NAMALWA (cell line): ENCODE measurements around the gene PDE10A.
A peak's percentile ranks its signal among the peaks of the same experiment; 100 is the strongest.
"Not testable (repeated sequence)": the region's sequence is repeated elsewhere in the genome, so short reads cannot be mapped to it uniquely, and the experiment has no call there.

Source experiments
- DNase-seq: peaks from one replicate; pipeline ENCODE4 v3.0.0-alpha.2; 2015; ENCODE audit warnings: low spot score

Gene PDE10A

DNA sequence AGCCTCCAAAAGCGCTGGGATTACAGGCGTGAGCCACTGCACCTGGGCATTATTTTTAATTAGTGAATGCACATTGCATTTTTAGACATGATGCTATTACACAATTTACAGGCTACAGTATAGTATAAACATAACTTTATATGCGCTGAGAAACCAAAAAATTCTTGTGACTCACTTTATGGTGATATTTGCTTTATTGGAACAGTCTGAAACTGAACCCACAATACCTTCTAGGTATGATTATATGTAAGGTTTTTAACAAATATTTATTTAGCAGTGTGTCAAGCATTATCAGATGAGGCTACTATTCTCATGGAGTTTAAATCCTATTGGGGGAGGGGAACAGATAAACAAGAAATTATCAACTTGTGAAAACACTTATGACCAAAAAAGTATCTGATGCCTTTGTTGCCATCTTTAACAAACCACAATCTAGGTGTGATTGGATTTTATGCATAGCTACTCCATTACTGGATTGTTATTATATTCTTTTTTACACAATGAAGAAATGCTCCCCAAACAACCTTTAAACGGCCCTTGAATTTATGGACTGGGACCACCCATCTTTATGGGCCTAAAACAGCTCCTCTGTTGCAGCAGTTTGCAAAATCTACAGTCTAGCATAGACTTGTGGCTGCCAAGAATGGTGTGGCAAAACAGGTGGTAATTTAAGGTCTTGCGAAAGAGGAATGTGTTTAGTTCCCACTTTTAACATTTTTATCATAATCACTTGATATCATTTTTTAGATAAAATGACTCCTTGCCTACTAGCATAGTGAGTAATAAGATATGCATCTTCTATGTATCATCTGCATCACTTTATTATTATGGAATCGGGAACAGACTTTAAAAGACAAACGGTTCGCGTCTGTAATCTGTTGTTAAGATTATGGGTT is 194.5 kb downstream of the PDE10A start:
- no peak for DNase-seq

DNA sequence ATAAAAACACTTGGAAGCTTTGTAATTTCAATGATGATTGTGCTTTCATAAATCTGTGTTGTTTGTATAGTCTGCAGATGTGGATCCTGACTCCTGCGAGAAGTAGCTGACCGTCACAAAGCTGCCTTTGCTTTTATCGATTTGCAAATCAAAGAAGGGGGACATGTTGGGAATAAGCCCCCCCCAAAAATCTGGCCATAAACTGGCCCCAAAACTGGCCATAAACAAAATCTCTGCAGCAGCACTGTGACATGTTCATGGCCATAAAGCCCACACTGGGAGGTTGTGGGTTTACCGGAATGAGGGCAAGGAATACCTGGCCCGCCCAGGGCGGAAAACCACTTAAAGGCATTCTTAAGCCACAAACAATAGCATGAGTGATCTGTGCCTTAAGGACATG is 199.5 kb downstream of the PDE10A start:
- not testable (repeated sequence) for DNase-seq

DNA sequence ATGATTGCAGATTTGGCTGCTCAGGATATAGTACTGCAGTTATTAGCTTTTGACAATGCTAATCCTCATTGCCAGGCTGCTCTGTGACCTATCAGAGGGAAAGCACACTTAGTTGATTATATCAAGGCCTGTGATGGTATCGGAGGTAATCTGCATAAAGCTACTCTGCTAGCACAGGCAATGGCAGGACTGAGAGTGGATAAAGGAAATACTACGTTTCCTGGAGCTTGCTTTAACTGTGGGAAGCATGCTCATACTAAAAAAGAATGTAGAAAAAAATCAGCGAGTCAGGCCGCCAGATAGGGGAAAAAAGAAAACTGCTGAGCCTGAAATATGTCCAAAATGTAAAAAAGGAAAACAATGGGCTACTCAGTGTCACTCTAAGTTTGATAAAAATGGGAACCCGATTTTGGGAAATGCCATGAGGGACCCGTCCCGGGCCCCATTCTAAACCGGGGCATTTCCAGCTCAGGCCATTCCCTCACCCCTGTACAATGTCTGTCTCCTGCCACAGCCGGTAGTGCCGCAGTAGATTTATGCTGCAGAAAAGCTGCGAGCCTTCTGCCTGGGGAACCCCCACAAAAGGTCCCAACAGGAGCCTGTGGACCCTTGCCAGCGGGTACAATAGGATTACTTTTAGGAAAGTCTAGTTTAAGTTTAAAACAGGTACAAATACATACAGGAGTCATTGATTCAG is 203.3 kb downstream of the PDE10A start:
- DNase-seq, result not testable (repeated sequence)

DNA sequence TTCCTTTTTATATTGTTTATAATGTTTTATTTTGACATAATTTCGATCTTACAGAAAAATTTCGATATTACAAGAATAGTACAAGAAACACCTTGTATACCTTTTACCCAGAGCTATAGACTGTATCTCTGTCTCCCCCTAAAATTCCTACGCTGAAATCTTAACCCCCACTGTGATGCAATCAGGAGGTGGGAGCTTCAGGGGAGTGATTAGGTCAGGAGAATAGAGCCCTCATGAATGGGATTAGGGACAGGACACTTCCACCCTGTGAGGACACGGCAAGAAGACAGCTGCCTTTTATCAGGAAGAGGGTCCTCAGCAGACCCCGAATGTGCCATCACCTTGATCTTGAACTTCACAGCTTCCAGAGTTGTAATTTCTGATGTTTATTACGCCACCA is 204.9 kb downstream of the PDE10A start:
- no peak for DNase-seq

DNA sequence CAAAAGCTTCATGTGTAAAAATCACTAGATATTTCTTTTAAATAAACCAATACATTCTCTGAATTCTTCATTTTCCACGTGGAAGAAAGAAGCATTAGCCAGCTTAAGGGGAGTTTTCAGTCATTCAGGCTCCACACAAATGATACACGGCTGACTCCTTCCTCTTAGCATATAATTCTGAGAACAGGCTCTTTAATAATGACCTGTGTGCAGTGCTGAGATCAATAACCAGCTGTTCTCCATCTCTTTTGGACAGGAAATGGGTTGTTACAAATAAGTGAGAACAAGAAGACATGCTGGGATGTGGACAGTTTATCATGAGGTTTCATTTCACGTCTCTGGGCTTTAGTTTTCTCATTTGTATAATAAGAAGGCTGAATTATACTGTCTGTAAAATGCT is 206.8 kb downstream of the PDE10A start:
- DNase-seq, result no peak

DNA sequence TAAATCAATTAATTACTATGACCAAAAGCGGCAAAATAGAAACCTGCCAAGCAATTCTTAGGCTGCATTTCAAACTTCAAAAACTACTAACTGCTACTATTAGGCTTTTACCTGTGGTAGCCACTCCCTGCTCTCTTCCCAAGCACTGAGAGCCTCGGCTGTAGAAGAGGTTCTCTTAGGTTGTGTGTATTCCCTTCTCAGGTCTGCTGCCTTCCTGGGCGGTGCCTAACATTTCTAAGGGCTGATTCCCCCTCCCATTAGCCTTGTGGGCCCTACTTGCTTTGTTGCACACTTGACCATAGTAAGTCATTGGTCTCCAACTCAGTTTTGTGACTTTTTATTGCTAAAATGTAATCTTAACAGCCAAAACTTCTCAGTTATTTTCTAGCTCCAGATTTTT is 207.6 kb downstream of the PDE10A start:
- DNase-seq, result no peak

DNA sequence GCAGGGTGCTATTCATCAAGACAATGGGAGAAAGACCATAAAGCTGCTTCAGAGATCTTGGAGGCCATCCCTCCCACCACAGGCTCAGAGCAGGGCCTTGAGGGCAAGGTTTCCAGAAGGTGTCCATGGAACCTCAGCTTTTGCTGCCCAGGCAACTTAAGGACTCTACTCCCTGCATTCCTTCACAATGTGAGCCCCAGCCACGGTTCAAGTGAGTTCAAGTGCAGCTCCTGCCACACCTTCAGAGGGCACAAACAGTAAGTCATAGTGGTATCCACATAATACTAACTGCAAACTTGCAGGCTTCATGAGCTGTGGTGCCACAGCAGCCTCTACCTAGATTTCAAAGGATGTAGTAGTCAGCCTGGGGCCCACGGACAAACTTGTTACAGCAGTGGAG is 209.6 kb downstream of the PDE10A start:
- DNase-seq, result no peak

DNA sequence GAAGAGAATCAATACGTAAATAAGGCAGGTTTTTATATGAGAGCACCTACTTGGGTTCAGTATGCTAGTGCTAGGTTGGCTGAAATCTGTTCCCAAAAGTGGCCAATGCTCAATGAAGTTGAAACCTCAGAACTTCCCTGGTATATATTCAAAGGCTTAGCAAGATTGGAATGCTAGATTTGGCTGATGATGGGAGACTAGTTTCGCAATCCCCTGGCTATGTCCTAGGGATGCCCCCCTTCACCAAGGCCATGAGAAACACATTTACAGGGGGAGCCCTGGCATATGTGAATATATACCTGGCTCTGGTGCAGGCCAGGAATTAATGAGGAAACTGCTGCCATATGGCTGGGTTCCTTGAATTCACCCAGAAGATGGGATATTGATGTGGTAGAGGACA is 211.2 kb downstream of the PDE10A start:
- DNase-seq, result no peak

DNA sequence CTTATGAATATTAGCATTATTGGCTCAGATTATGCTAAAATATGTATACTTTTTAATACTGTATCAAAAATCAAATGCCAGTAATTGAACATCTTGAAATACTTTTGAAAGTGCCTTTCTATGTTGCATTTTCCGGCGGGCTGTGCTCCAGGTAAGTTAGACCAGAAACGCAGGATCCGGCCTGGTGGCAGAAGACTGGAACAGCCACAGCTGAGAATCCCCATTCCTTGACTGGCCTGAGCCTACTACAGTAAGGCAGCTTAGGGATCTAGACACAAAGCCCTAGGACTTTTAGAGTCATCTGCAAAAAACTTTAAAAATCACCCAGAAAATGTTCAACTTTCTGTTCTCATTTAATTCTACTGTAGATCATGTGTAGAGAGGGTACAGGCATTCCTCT is 214.8 kb downstream of the PDE10A start:
- DNase-seq, result no peak

DNA sequence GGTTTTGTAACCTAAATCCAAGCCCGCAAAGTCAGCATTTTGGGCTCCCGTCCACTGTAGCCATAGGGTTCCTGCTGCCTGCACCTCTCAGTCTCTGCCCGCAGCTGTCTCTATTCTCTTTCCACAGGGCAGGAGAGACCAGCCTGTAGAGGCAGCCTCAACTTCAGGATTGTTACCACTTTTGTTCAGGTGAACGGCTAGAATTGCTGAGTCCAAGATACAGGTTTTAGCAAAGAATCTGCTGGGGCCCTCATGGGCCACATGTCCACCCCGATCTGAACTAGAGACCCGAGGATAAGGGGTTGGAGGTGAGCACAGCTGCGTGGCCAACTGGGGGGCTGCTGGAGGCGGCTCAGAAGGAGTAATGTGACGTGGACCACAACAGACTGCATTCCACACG is 215.9 kb downstream of the PDE10A start:
- DNase-seq, result no peak

DNA sequence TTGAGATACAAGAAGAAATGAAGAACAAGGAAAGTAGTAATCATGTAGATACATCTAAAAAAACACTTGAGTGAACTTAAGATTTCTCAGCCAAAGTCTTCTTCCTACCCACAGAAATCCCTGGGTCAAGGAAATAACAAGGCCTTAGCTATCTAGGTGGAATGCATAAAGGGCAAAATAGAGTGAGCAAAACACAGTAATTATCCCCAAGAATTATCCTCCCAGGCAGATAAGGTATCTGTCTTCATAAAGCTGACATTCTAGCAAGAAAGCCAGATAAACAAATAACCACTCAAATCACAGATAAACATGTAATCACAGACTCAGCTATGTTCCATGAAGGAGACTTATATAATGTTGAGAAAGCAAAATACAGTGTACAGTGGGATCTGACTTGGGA is 216.7 kb downstream of the PDE10A start:
- DNase-seq, result no peak

DNA sequence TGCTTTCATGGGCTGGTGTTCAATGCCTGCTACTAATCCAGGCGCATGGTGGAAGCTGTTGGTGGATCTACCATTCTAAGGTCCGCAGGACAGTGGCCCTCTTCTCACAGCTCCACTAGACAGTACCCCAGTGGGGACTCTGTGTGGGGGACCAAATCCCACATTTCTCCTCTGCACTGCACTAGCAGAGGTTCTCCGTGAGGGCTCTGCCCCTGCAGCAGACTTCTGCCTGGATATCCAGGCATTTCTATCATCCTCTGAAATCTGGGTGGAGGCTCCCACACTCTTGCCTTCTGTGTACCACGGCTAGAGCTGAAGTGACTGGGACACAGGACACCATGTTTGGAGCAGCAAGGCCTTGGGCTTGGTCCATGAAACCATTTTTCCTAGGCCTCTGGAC is 219.6 kb downstream of the PDE10A start:
- no peak for DNase-seq

DNA sequence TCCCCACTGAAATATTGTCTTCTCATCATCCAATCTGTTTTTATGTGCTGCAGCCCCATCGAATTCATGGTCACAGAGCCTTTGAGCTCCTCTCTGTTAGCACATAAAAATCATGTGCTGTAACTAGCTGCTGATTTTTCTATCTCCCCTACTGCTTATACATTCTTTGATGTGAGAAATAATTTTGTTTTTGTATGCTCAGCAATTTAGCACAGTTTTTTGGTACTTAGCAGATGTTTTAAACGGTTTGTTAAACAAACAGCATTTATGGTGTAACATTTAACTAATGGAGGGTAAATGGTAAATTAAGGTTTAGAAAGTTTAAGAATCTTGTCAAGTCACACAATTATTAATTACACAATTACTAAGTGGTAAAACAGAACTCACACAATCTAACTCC is 221.9 kb downstream of the PDE10A start:
- DNase-seq, result no peak

DNA sequence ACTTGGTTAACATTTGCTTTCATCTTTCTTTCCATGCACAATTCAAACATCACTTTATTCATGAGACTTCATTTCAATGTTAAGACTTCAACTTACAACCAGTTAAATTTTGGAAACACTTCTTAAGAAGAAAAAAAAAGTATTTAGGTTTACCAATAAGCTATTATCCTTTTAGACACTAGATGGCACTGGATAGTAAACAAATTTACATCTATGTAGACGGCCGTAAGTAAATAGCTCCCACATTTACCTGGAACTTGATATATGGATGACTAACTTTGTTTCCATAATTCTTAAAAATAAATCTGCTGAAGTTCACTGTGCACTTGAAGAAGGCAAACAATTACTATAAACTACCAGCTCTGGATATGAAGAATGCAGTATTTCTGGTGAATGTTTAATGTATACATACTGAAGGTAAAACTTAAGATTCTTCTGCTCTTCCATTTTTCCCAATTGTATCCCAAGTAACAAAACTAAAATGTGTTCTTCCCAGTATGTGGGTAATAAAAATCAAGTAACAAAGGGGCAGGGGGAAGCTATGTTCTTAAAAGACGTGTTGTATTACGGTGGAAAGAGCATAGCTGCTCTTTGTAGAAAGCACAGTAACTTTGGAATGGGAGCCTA is 223.0 kb downstream of the PDE10A start:
- DNase-seq, result peak; percentile 43

DNA sequence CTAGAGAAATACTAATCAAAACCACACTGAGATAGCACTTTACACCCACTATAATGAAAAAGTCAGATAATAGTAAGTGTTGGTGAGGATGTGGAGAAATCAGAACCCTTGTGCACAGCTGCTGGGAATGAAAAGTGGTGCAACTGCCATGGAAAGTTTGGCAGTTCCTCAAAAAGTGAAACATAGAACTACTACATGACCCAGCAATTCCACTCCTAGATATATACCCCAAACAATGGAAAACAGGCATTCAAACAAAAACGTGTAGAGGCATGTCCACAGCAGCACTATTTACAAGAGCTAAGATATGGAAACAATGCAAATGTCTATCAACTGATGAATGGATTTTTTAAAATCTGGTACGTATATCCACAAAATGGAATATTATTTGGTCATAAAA is 236.1 kb downstream of the PDE10A start:
- DNase-seq, result no peak

DNA sequence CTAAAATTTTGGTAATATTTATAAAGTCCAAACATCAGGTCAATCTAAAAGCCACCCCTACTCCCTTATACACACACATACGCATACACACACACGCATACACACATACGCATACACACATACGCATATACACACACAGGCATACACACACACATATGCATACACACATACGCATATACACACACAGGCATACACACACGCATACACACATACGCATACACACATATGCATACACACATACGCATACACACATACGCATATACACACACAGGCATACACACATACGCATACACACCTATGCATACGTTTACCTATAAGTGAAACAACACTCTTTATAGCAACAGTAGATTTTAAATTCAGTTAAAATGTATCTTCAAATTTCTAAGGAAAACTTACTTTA is 240.8 kb downstream of the PDE10A start:
- DNase-seq, result no peak

DNA sequence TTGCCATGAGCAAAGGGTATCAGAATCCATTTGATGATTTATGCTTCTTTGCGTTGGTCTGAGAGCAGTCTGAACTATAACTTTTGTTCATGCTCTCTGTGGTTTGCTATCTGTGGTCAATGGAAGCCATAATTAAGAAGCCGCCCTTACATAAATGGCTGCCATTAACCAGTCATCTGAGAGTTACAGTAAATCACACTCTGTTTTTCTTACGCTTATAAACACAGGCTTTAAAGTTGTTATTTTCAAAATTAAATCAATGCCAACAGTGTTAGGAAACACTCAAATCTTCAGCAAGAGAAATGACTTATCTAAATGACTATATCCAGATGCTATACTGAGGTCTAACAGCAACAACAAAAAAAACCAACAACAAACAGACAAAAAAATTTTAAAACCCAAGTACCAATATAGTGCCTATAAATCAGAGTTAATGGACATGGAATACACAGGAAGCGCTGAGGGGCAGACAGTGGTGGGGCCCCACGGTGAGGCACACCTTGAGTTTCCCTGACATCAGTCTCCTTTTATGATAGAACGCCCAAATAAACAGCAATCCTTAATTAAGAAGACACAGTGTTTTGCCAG is 245.7 kb downstream of the PDE10A start:
- no peak for DNase-seq

DNA sequence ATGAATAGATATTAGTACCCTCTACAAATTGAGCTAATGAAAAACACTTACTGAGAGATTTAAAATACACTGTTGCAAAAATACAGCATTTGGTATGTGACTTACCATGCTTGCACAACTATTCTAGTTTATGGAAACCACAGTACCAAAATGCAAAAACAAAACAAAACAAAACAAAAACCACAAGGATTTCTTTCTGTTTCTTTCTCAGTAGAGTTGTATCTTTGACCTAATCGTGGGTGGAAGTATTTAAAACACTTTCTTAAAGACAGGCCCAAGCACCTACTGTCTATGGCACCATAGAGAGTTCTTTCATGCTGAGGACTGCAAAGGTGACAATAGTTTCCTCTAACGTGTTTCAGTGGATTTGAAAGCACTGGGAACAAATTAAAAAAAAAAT is 258.3 kb downstream of the PDE10A start:
- DNase-seq, result no peak

DNA sequence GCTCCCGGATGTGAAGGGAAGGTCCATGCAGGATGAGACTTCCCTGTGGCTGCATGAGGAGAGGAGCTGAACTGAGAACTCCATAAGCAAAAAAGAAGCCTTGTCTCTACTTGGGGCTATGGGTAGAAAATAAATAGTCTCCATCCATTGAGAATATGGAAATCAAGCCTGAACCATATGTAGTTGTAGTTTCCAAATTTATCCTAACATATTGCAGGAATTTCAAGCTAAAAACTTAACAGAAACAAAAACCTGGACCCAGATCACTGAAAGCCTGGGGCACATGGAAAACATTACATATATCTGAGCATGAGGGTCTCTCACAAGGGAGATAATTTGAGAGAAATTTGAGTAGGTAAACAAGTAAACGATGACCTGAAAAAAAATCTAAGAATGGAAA is 258.7 kb downstream of the PDE10A start:
- no peak for DNase-seq

DNA sequence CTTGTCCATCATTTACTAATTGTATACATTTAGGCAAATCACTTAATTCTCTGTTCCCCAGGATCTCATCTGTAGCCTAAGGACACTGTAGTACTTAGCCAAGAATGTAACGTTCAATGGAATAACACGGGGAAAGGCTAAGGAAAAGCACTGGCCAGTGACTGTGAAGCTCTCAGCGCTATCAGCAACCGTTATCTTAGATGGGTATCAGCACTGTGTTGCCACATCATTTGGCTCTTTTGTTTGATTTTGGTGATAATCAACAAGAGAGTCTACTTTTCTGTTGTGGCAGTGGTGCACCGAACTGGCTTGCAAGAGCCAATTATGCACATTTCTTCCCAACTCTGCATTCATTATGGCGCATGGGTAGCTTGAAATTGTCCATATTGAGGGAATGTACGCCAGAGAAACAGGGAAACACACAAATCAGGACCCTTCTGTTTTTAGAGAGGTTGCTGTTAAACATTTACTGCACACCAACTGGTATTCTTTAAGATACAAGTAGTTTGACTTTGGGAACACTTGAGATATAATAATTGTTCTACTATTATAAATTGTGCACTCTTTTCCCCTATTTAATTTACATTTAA is 259.9 kb downstream of the PDE10A start:
- DNase-seq, result no peak

DNA sequence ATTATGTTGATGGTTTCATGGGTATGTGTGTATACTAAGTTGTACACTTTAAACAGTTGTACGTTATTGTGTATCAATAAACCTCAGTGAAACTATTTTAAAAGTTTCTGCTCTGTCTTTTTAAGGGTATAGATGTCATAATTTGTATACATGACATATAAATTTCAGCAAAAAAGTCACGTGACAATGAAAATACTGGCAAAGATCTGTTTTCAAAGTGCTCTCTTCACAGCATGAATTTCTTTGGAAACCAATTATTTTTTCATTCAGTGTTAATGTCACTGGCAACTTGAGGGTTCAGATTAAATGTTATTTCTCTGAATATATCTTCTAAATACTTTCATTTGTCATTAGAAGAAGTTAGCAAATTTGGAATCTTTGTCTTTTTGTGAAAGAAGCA is 261.9 kb downstream of the PDE10A start:
- DNase-seq, result no peak

DNA sequence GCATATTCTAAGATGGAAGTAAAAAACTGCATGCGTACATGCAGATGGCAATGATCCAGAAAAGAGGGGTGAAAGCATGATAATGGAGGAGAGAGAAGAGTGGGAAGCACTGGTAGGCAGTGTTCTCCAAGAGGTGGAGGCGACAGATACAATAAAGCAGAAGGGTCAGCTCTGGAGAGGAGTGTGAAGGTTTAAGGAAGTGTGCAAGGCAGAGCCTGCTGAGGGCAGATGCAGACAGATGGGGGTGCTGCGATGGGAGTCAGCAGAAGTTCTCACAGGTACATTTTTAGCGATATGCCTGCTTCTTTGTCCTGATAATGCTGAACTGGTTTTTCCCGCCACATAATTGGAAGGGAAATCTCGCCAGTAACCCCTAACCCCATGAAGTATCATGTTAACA is 272.6 kb downstream of the PDE10A start:
- DNase-seq, result no peak
